H9 (cell line): ENCODE data around the gene EDIL3. TPM values are rescaled to one million over a fixed set of nuclear protein-coding genes. Genes with fewer than 3 reads are reported as not detected.

Experiments
- DNase-seq: peaks from one replicate; pipeline ENCODE4 v3.0.0-alpha.2; 2017
- H2AFZ ChIP-seq: one replicate; pipeline ENCODE4 v1.6.1; 2013; ENCODE audit warnings: mild to moderate bottlenecking, low read length, control low read depth, moderate library complexity
- H2AK5ac ChIP-seq: 2 replicates; pipeline ENCODE4 v1.6.1; 2013; ENCODE audit warnings: low read length, control low read depth, mixed read lengths; ENCODE audit not compliant: insufficient read length
- H2BK120ac ChIP-seq: one replicate; pipeline ENCODE4 v1.6.1; 2013; ENCODE audit warnings: low read depth, mild to moderate bottlenecking, low read length, control low read depth, inconsistent platforms; ENCODE audit not compliant: poor library complexity, severe bottlenecking
- H2BK12ac ChIP-seq: 2 replicates; pipeline ENCODE4 v1.6.1; 2013; ENCODE audit warnings: low read length, control low read depth, mixed read lengths, low read depth; ENCODE audit not compliant: insufficient read length
- H2BK15ac ChIP-seq: 2 replicates; pipeline ENCODE4 v1.6.1; 2013; ENCODE audit warnings: low read depth, low read length, control low read depth
- H2BK20ac ChIP-seq: one replicate; pipeline ENCODE4 v1.6.1; 2013; ENCODE audit warnings: low read depth, mild to moderate bottlenecking, low read length, control low read depth, inconsistent platforms; ENCODE audit not compliant: poor library complexity, severe bottlenecking
- H2BK5ac ChIP-seq: 2 replicates; pipeline ENCODE4 v1.6.1; 2013; ENCODE audit warnings: low read length, control low read depth, mixed read lengths; ENCODE audit not compliant: insufficient read length
- H3K14ac ChIP-seq: 2 replicates; pipeline ENCODE4 v1.6.1; 2013; ENCODE audit warnings: low read length, control low read depth; ENCODE audit not compliant: insufficient read depth
- H3K18ac ChIP-seq: 2 replicates; pipeline ENCODE4 v1.6.1; 2013; ENCODE audit warnings: low read depth, mild to moderate bottlenecking, mixed read lengths, low read length, control low read depth; ENCODE audit not compliant: insufficient read length
- H3K23ac ChIP-seq: 2 replicates; pipeline ENCODE4 v1.6.1; 2013; ENCODE audit warnings: low read length, control low read depth, mixed read lengths, low read depth; ENCODE audit not compliant: insufficient read length
- H3K23me2 ChIP-seq: 2 replicates; pipeline ENCODE4 v1.6.1; 2013; ENCODE audit warnings: low read depth, mild to moderate bottlenecking, mixed read lengths, low read length, control low read depth; ENCODE audit not compliant: insufficient read length, poor library complexity, severe bottlenecking
- H3K27ac ChIP-seq: 2 replicates; pipeline ENCODE4 v1.5.1; 2013; ENCODE audit warnings: low read length, control low read depth, mixed read lengths, low read depth; ENCODE audit not compliant: insufficient read length
- H3K27me3 ChIP-seq: 2 replicates; pipeline ENCODE4 v1.6.1; 2013; ENCODE audit warnings: low read length, control low read depth, inconsistent platforms; ENCODE audit not compliant: insufficient read depth
- H3K4ac ChIP-seq: 2 replicates; pipeline ENCODE4 v1.6.1; 2013; ENCODE audit warnings: low read depth, mild to moderate bottlenecking, control low read depth, inconsistent platforms, low read length, moderate library complexity
- H3K4me1 ChIP-seq: 2 replicates; pipeline ENCODE4 v1.6.1; 2013; ENCODE audit warnings: low read length, control low read depth, inconsistent platforms; ENCODE audit not compliant: insufficient read depth
- H3K4me2 ChIP-seq: 2 replicates; pipeline ENCODE4 v1.6.1; 2013; ENCODE audit warnings: low read length, control low read depth, mixed read lengths; ENCODE audit not compliant: insufficient read length, insufficient read depth
- H3K56ac ChIP-seq: 2 replicates; pipeline ENCODE4 v1.6.1; 2013; ENCODE audit warnings: low read depth, mild to moderate bottlenecking, mixed read lengths, low read length, control low read depth; ENCODE audit not compliant: insufficient read length
- H3K79me1 ChIP-seq: 2 replicates; pipeline ENCODE4 v1.6.1; 2013; ENCODE audit warnings: low read depth, mild to moderate bottlenecking, moderate library complexity, low read length, control low read depth, inconsistent platforms; ENCODE audit not compliant: insufficient read depth, poor library complexity, severe bottlenecking
- H3K79me2 ChIP-seq: 2 replicates; pipeline ENCODE4 v1.6.1; 2013; ENCODE audit warnings: low read length, control low read depth, inconsistent platforms; ENCODE audit not compliant: insufficient read depth
- H3K9ac ChIP-seq: 2 replicates; pipeline ENCODE4 v1.6.1; 2013; ENCODE audit warnings: low read length, control low read depth, mixed read lengths; ENCODE audit not compliant: insufficient read length; ENCODE audit errors: extremely low read depth
- H3K9me3 ChIP-seq: one replicate; pipeline ENCODE4 v1.6.1; 2013; ENCODE audit warnings: low read depth, low read length, inconsistent platforms; ENCODE audit not compliant: control insufficient read depth
- H3T11ph ChIP-seq: one replicate; pipeline ENCODE4 v1.6.1; 2013; ENCODE audit warnings: mild to moderate bottlenecking, low read length, control low read depth, inconsistent platforms
- H4K20me1 ChIP-seq: one replicate; pipeline ENCODE4 v1.6.1; 2013; ENCODE audit not compliant: control insufficient read depth, insufficient read length, insufficient read depth
- H4K5ac ChIP-seq: 2 replicates; pipeline ENCODE4 v1.6.1; 2013; ENCODE audit warnings: low read depth, mild to moderate bottlenecking, mixed read lengths, low read length, control low read depth; ENCODE audit not compliant: insufficient read length
- H4K8ac ChIP-seq: replicated peaks from 2 replicates; pipeline ENCODE4 v1.6.1; 2013; ENCODE audit warnings: low read length, control low read depth, mixed read lengths, low read depth; ENCODE audit not compliant: insufficient read length
- H4K91ac ChIP-seq: 2 replicates; pipeline ENCODE4 v1.6.1; 2013; ENCODE audit warnings: low read depth, mild to moderate bottlenecking, moderate library complexity, mixed read lengths, low read length, control low read depth; ENCODE audit not compliant: insufficient read length
- H3K27ac Mint-ChIP-seq, 3 experiments: 2 replicates in 2 of 3; 3 replicates in 1 of 3; pipeline ENCODE4 v1.8.0; 2020 to 2021; ENCODE audit warnings: mixed read lengths in 3 of 3, mild to moderate bottlenecking in 1 of 3, moderate library complexity in 1 of 3
- H3K27me3 Mint-ChIP-seq: 2 replicates; pipeline ENCODE4 v1.8.0; 2021; ENCODE audit warnings: low read depth, mild to moderate bottlenecking, moderate library complexity, mixed read lengths
- H3K36me3 Mint-ChIP-seq, 3 experiments: 2 replicates in 2 of 3; 3 replicates in 1 of 3; pipeline ENCODE4 v1.8.0; 2020 to 2021; ENCODE audit warnings: low read depth in 3 of 3, mixed read lengths in 3 of 3; ENCODE audit not compliant: insufficient read depth in 1 of 3
- H3K4me1 Mint-ChIP-seq, 2 experiments: 2 replicates each; pipeline ENCODE4 v1.8.0; 2020; ENCODE audit warnings: mixed read lengths in 2 of 2
- H3K4me3 Mint-ChIP-seq, 2 experiments: 2 replicates in 1 of 2; 3 replicates in 1 of 2; pipeline ENCODE4 v1.8.0; 2020 to 2021; ENCODE audit warnings: mild to moderate bottlenecking in 2 of 2, mixed read lengths in 2 of 2, moderate library complexity in 1 of 2
- H3K9me3 Mint-ChIP-seq, 2 experiments: 2 replicates in 1 of 2; 3 replicates in 1 of 2; pipeline ENCODE4 v1.8.0; 2020; ENCODE audit warnings: mild to moderate bottlenecking in 2 of 2, mixed read lengths in 2 of 2, moderate library complexity in 1 of 2
- WGBS: extraction: QIAGEN DNeasy Blood & Tissue Kit; methylation state at CpG from one replicate; pipeline ENCODE4 v1.1.7; 2013; ENCODE audit warnings: missing lambda C conversion rate, low lambda C conversion rate, mixed read lengths; ENCODE audit not compliant: insufficient read length; ENCODE audit errors: extremely low coverage; 5-methylcytosine and 5-hydroxymethylcytosine counted together
- total RNA-seq: library from RNA; stranded (reverse); gene quantifications from 2 replicates; pipeline ENCODE4 v1.2.1, GENCODE V29; 2021
- TF ChIP-seq, protein P1 (sequence below): fragments of 200-600 bp; sonication (generic); conservative IDR thresholded peaks from 3 replicates; pipeline ENCODE4 v1.8.0; 2021; ENCODE audit warnings: antibody characterized with exemption, mild to moderate bottlenecking

Gene EDIL3
- total RNA-seq, 1 experiment from 2014 or later: 61.9 TPM

GRCh38 chr5:84360056-84360455 lies 24.6 kb downstream of the EDIL3 start:
- H3K23me2 ChIP-seq: no peaks in the 10 kb centered on the region
- no peak overlapping the region for H3K56ac ChIP-seq
- H3K18ac ChIP-seq: no peak overlapping the region
- Mint-ChIP-seq H3K27ac (peak overlapping the region in 1 of 3 experiments; percentile 69; a peak in 2 of 7 replicates), H3K9me3 (peaks cover 3 to 6% of the 10 kb centered on the region in 2 experiments; a peak in 4 of 5 replicates), H3K36me3 (peaks cover 10 to 15% (median 13%) of the 10 kb centered on the region in 3 experiments; a peak in 6 of 7 replicates), H3K27me3 (no peaks in the 10 kb centered on the region), H3K4me3 (no peak overlapping the region), H3K4me1 (no peaks in the 10 kb centered on the region)
- H3K79me2 ChIP-seq: no peaks in the 10 kb centered on the region; the same call in 1 of the 2 replicates
- H3K4me1 ChIP-seq: no peaks in the 10 kb centered on the region
- H4K8ac ChIP-seq: no peak overlapping the region
- H2BK12ac ChIP-seq: no peak overlapping the region
- no peak overlapping the region for H3K9ac ChIP-seq
- TF ChIP-seq, protein P1, sequence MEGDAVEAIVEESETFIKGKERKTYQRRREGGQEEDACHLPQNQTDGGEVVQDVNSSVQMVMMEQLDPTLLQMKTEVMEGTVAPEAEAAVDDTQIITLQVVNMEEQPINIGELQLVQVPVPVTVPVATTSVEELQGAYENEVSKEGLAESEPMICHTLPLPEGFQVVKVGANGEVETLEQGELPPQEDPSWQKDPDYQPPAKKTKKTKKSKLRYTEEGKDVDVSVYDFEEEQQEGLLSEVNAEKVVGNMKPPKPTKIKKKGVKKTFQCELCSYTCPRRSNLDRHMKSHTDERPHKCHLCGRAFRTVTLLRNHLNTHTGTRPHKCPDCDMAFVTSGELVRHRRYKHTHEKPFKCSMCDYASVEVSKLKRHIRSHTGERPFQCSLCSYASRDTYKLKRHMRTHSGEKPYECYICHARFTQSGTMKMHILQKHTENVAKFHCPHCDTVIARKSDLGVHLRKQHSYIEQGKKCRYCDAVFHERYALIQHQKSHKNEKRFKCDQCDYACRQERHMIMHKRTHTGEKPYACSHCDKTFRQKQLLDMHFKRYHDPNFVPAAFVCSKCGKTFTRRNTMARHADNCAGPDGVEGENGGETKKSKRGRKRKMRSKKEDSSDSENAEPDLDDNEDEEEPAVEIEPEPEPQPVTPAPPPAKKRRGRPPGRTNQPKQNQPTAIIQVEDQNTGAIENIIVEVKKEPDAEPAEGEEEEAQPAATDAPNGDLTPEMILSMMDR: no peak
- no peak overlapping the region for H4K91ac ChIP-seq
- no peak overlapping the region for H3K27ac ChIP-seq
- no peak overlapping the region for H3T11ph ChIP-seq
- WGBS: no CpG with 5 or more reads among the region's 3 CpGs
- H2AK5ac ChIP-seq: no peak overlapping the region
- no peak overlapping the region for H3K14ac ChIP-seq
- no peak overlapping the region for H3K4ac ChIP-seq
- no peak overlapping the region for H2BK15ac ChIP-seq
- H3K79me1 ChIP-seq: peaks cover 3% of the 10 kb centered on the region
- H2AFZ ChIP-seq: no peak overlapping the region
- no peaks in the 10 kb centered on the region for H3K27me3 ChIP-seq
- H4K20me1 ChIP-seq: no peaks in the 10 kb centered on the region
- no peak overlapping the region for H3K23ac ChIP-seq
- H3K9me3 ChIP-seq: no peaks in the 10 kb centered on the region
- H2BK20ac ChIP-seq: no peak overlapping the region
- no peak overlapping the region for H4K5ac ChIP-seq
- H2BK5ac ChIP-seq: no peak overlapping the region
- no peak for DNase-seq
- H3K4me2 ChIP-seq: no peak overlapping the region
- no peak overlapping the region for H2BK120ac ChIP-seq
